Measurements from ENCODE around the gene ARL2BP. TPM values are rescaled to one million over a fixed set of nuclear protein-coding genes. Genes with fewer than 3 reads are reported as not detected.

Gene ARL2BP
- total and polyA plus RNA-seq, 10 of the 15 experiments (the other 5 are each of a cell fraction or from before 2014, with no cell fraction given) = 12.5 to 56.6 (median 29.7) TPM

GRCh38 chr16:57234707-57235092 lies 10.4 kb upstream of the ARL2BP start:
- no peak overlapping the region for H2AFZ ChIP-seq (ENCODE audit: control insufficient read depth, low read depth, low read length)
- H3K27ac ChIP-seq (ENCODE audit: control insufficient read depth, insufficient read depth) = no peak overlapping the region
- H3K9me3 ChIP-seq (replicated peaks; ENCODE audit: control insufficient read depth, insufficient read depth, low read length) = no peaks in the 10 kb centered on the region
- H3K27me3 ChIP-seq (replicated peaks in 1 of 2; ENCODE audit: control insufficient read depth in 2 of 2, insufficient read depth in 2 of 2, low read length in 1 of 2) = no peaks in the 10 kb centered on the region
- RAD21 ChIA-PET (ENCODE audit: unreplicated experiment) = interaction anchor here (2.2 kb wide), 1 partner anchor 65 kb away, joined by 8 read pairs; no protein-coding TSS in a partner anchor
- CTCF ChIA-PET = no interaction called here
- ATAC-seq (no peak), FAIRE-seq (no peak), DNase-seq (ENCODE audit: low read depth, low spot score) (no peak)
- H3K79me2 ChIP-seq (ENCODE audit: control insufficient read depth, insufficient read depth, low read length) = no peaks in the 10 kb centered on the region
- no peak overlapping the region for H3K4me3 ChIP-seq
- peaks cover 8% of the 10 kb centered on the region for H3K4me1 ChIP-seq (ENCODE audit: control insufficient read depth, insufficient read depth, low read length)
- in situ Hi-C loops (cut with MboI) (no loop called here), intact Hi-C loops (cut with micrococcal nuclease; ENCODE audit: unreplicated experiment) (no loop called here)
- TF ChIP-seq ZNF384 (IDR thresholded peaks at IDR 0.05; ENCODE audit: borderline replicate concordance, low read depth, low read length) (no peak), SMC3 (IDR thresholded peaks at IDR 0.05; ENCODE audit: borderline replicate concordance, low read length) (no peak), BACH1 (IDR thresholded peaks at IDR 0.05; ENCODE audit: borderline replicate concordance) (no peak), STAT3 (IDR thresholded peaks at IDR 0.05; ENCODE audit: low read depth, low read length) (no peak), ATF7 (IDR thresholded peaks at IDR 0.05; ENCODE audit: low read depth) (no peak), BCLAF1 (IDR thresholded peaks at IDR 0.05) (no peak), SMAD5 (IDR thresholded peaks at IDR 0.05; ENCODE audit: low read depth) (no peak), ATF3 (IDR thresholded peaks at IDR 0.05; ENCODE audit: borderline replicate concordance, extremely low read depth, low read depth, low read length) (no peak), FOS (IDR thresholded peaks at IDR 0.05; ENCODE audit: borderline replicate concordance, extremely low read depth, insufficient read length) (no peak), E4F1 (IDR thresholded peaks at IDR 0.05; ENCODE audit: borderline replicate concordance, partially characterized antibody) (no peak), MEF2B (IDR thresholded peaks at IDR 0.05; ENCODE audit: partially characterized antibody, poor library complexity, severe bottlenecking) (no peak), PAX8 (IDR thresholded peaks at IDR 0.05) (no peak), CEBPB (IDR thresholded peaks at IDR 0.05; ENCODE audit: borderline replicate concordance in 1 of 2, low read depth in 2 of 2, low read length in 2 of 2) (no peak)
- no peak overlapping the region for H3K9ac ChIP-seq (ENCODE audit: control insufficient read depth, insufficient read depth, low read length)
- SMC1A ChIA-PET (ENCODE audit: uncharacterized antibody, unreplicated experiment) = interaction anchor here (0.6 kb wide), 1 partner anchor 42 kb away, joined by 3 read pairs; no protein-coding TSS in a partner anchor
- peaks cover 5 to 45% of the 10 kb centered on the region in 2 experiments; a peak in 3 of 4 replicates for H3K36me3 ChIP-seq (ENCODE audit: control insufficient read depth in 2 of 2, insufficient read depth in 2 of 2, low read length in 1 of 2)
- H4K20me1 ChIP-seq (ENCODE audit: control insufficient read depth, insufficient read depth) = no peaks in the 10 kb centered on the region
- BruUV-seq (replicated peaks) = no TSS peak
- H3K4me2 ChIP-seq (ENCODE audit: control insufficient read depth, insufficient read depth) = no peak overlapping the region
- POLR2A ChIA-PET = no interaction called here
